Hippocampal formation (tissue), 2 donors: ENCODE data around the gene CLEC2D.
A peak's percentile ranks its signal among the peaks of the same experiment; 100 is the strongest.
"Not testable (repeated sequence)": the region's sequence is repeated elsewhere in the genome, so short reads cannot be mapped to it uniquely, and the experiment has no call there.

Experiments used
- DNase-seq, 2 donors: peaks; one replicate each; lab custom pipeline; 2025; lab: John Stamatoyannopoulos, UW

The CLEC2D gene

GRCh38 chr12:9699898-9700605, 30.5 kb downstream of the CLEC2D start:
- DNase-seq = no peak

- no peak for DNase-seq
Measured at GRCh38 chr12:9700606-9700956, 31.1 kb downstream of the CLEC2D start.

DNA sequence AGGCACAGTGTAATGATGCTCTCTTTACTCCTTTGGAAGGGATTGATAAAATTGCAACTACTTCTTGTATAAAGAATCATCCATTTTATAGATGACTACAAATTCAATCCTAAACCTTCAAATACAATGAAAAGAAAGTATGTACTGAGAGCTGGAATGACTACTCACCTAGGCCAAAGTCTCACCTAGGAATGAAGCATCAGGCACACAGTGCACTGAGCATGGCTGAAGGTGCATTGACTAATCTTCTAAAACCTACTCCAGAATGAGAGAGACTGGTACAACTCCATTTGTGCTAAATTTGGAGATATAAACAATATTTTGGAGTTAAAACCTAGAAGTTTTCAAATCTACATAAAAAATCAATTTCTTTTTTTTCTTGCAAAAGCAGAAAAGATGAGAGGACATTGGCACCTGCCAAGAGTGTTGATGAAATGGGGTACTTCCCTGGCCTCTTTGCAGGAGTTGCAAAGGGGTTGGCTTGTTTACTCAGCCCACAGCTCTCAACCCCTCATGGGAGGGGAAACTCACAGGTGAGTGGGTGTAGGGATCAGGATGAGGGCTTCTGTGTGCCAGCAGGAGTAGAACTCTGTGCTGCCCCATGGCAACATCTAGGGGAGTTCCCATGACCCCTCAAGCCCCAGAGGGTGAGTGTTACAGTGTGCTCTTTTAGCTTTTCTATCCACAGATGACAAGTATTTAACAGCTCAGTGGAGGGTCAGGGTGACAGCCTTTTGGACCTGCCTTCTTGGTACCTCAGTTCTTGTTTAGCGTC, 32.1 kb downstream of the CLEC2D start:
- DNase-seq = no peak

DNA sequence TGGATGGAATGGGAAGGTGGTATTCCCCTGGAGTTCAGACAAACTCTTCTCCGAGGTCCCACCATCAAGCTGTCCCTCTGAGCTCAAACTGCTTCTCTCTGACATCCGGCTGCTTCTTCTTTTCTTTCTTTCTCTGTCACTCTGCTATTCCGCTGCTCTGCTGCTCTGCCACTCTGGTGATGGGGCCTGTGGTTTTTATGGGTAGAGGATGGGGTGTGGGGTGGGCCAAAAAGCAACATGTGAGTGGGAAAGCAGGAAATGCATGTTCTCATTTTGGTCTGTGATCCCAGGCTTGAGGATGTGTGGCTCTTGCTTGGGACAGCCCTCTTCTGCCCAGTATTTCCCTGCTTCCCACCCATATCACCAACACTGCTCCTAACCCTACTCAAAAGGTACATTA, 32.7 kb downstream of the CLEC2D start:
- no peak for DNase-seq

- not testable (repeated sequence) for DNase-seq
Measured at GRCh38 chr12:9704561-9704960, 35.0 kb downstream of the CLEC2D start.

- DNase-seq = no peak
Measured at GRCh38 chr12:9706086-9706685, 36.7 kb downstream of the CLEC2D start.

DNA sequence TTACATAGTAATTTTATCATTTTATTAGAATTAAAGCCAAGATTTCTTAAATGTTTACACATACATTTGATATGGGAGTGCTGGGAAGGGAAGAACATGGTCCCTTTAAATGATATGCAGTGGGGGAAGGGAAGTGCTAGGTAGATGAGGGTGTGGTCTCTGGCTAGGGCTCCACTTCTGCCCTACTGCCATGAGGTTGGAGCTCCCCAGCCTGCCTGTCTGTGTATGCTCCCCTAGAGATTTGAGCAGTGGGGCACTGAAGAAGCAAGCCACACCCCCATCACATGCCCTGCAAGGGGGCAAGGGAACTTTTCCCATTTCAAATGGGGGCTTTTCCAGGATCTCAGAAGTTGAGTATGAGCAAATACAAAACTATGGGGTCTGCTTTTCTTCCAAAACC, 37.8 kb downstream of the CLEC2D start:
- no peak for DNase-seq

DNA sequence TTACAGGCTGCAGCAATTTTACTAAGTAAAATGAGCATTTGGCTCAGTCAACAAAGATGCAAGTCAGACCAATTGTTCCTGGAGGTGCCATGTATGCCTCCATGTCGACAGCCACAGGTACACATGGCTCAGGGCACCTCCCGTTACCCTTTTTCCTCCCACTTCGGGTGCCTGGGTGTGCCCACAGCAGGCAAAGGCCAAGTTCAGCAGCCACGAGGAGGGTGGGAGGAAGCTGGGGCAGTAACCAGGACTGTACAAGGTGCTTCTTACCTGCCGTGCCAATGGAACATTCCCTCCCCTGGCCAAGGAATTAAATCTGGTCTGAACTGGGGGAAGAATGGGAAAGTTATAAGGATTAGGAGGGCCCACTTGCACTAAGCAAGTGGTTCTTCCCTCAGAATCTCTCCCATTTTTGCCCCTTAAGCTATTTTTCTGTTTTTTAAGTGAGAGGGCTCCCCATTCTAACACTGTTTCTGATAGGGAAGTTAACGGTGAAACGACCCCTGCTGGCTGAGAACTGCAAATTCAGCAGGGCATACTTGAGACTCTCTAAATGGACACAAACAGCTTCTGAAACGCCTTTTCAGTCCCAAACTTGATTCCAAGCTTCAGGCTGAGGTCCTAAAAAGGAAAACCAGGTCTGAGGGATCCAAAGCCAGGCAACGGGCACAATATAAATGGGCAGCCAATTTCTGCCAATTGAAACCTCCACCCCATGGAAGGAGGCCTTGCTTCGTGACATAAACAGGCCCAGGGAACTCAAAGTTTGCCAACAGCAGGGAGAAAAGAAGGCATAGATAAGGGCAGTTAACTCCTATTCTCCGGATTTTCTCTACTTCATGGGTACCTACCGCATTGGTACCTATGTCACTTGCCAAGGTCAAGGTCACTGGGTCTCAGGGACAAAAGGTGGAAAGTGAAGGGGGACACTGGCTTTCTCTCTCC, 38.6 kb downstream of the CLEC2D start:
- peak; percentile 7 to 23 for DNase-seq

DNA sequence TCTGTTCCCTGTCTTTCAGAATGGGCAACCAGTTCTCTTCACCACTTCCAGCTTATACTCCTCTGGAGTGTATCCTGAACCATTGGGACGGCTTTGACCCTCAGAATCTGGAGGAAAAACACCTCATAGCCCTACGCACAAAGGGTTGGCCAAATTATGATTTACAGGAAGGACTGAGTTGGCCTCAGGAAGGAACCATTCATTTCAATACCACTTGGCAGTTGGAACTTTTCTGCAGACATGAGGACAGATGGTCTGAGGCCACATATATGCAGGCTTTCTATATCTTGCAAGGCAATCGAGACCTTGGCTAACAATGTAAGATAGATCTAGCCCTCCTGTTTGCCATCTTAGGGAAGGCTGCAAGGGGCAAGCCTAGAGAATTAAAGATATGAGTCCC, 39.3 kb downstream of the CLEC2D start:
- no peak for DNase-seq

- no peak for DNase-seq
Measured at GRCh38 chr12:9710584-9711375, 41.3 kb downstream of the CLEC2D start.

- no peak for DNase-seq
Measured at GRCh38 chr12:9711664-9712063, 42.2 kb downstream of the CLEC2D start.

DNA sequence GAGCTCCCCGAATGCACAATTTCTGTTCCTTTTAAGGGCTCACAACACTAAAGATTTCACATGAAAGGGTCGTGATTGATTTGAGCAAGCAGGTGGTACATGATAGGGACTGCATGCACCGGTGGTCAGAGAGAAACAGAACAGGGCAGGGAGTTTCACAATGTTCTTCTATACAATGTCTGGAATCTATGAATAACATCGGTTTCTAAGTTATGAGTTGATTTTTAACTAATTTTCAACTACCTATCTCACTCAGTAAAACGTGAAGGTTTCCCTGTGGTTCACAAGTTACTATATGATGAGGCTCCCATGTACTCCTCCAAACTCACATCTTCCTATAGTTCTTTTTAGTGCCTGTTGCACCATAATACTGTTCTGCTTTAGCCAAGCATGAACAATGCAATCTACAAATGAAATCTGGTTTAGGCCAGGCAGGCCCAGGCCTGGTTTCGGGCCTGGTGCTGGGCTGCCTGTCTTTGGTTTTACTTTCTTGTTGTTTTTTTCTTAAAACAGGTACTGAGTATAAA, 43.6 kb downstream of the CLEC2D start:
- DNase-seq = not testable (repeated sequence)

DNA sequence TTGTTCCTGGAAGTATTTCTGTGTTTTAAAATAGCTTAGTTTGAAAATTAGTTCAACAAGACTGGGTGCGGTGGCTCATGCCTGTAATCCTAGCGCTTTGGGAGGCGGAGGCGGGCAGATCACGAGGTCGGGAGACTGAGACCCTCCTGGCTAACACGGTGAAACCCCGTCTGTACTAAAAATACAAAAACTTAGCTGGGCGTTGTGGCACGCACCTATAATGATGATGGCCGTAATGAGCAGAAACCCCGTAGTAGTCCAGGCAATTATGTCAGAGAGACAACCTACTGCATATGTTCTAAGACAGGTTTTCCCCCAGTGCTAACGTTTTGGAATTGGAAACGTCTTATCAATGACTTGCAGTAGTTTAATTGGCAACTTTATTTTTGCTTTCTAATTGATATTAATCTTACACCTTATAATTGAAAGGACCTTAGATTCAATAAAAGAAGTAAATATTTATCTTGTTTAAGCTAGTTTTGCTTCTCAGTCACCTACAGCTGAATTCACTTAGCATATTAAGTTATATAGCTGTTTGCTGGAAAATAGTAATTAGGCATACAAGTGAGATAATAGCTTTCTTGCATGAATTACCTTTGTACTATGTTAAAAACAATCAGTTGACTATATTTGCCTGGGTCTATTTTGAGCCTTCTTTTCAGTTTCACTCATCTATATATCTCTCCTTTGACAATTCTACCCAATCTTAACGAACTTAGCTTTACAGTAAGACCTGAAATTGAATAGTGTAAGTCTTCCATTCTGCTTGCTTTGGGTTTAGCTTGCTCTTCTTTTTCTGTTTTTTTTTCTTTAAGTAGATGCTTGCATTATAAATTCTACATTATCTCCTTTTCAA, 47.8 kb downstream of the CLEC2D start:
- no peak for DNase-seq

- DNase-seq = no peak
Measured at GRCh38 chr12:9718968-9719367, 49.5 kb downstream of the CLEC2D start.

DNA sequence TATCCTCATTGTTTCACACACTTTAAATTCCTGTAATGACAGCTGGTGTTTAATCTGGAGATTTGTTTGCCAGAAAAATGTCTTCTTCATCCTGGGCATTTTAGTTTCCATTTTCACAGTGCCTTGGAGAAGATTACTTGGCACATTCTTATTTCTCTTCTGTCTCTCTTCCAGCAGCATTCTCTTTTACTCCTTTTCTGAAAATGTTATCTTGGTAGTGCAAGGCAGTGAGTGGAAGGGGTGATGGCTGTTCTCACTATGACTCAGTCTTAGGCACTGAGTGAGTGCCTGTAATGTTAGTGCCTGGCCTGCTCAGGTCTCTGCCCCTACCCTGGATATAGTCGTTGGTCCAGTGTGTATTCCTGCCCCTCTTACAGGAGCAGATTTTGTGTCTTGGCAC, 50.3 kb downstream of the CLEC2D start:
- DNase-seq = no peak

GRCh38 chr12:9721394-9722092, 52.0 kb downstream of the CLEC2D start:
- no peak for DNase-seq

GRCh38 chr12:9724023-9724422, 54.5 kb downstream of the CLEC2D start:
- DNase-seq = no peak

DNA sequence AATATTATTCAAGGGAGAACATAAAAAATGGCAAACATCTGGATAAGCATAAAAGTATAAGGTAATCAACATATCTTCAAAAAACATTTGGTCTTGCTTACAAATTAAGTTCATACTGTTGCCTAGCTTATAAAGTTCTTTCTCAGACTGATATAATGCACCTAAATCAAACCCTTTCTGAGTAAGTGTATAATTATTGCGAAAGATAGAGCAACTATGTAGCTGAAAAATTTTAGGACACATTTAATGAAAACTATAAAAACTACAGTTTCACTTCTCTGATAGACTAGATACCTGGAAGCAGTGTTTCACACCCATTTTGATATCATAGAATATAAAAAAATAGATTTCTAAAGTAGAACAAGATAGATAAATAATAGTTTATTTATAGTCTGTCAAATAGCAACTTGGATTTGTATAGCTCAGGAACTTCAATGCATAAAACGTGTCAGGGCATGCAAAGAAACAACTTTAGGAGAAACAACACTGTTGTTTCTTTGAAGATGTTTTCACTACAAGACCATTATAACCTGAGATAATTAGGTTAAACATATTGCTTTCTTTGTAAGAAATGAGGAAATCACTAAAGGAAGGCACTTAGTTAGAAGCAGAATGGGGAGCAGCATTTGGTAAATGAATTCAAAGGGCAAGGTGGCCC, 55.8 kb downstream of the CLEC2D start:
- no peak for DNase-seq

- no peak for DNase-seq
Measured at GRCh38 chr12:9727813-9728212, 58.3 kb downstream of the CLEC2D start.
